Gastrocnemius medialis (tissue), 4 donors: ENCODE results near the gene ELF1.

Source experiments
- CTCF ChIP-seq, 5 experiments: fragments of 450-650 bp in 3 of 5; fragments of 200-600 bp in 2 of 5; sonication (generic) in 2 of 5; IDR thresholded peaks in 4 of 5; conservative IDR thresholded peaks in 1 of 5; 1 replicate in 4 of 5; 2 replicates in 1 of 5; pipeline ENCODE4 v1.5.1; 2016 to 2019; ENCODE audit warnings: antibody characterized with exemption in 5 of 5, mild to moderate bottlenecking in 3 of 5, moderate library complexity in 3 of 5
- POLR2A ChIP-seq, 2 donors: fragments of 450-650 bp; IDR thresholded peaks; one replicate each; pipeline ENCODE4 v1.6.1; 2017; ENCODE audit warnings: antibody characterized with exemption in 2 of 2, mild to moderate bottlenecking in 2 of 2, moderate library complexity in 2 of 2

GRCh38 chr13:40941581-40941980, 77.5 kb downstream of the ELF1 start:
- TF ChIP-seq CTCF (IDR thresholded peaks at IDR 0.05 in 4 of 5, conservative IDR thresholded peaks at IDR 0.05 in 1 of 5) (no peak), POLR2A (IDR thresholded peaks at IDR 0.05) (no peak)
